ENCODE measurements around the gene FLT4. TPM values are rescaled to one million over a fixed set of nuclear protein-coding genes. Genes with fewer than 3 reads are reported as not detected.

FLT4 gene
- total and polyA plus RNA-seq, 9 of the 15 experiments (the other 6 are each of a cell fraction or from before 2014, with no cell fraction given), result 0.01 to 0.42 (median 0.14) TPM; not detected in 2

- TF ChIP-seq ZNF280B (CRISPR knock-in tag; IDR thresholded peaks at IDR 0.05), result no peak
- TF ChIP-seq, protein P1, sequence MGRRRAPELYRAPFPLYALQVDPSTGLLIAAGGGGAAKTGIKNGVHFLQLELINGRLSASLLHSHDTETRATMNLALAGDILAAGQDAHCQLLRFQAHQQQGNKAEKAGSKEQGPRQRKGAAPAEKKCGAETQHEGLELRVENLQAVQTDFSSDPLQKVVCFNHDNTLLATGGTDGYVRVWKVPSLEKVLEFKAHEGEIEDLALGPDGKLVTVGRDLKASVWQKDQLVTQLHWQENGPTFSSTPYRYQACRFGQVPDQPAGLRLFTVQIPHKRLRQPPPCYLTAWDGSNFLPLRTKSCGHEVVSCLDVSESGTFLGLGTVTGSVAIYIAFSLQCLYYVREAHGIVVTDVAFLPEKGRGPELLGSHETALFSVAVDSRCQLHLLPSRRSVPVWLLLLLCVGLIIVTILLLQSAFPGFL (CRISPR knock-in tag; IDR thresholded peaks at IDR 0.05), result no peak
- TF ChIP-seq CBFB (CRISPR knock-in tag; IDR thresholded peaks at IDR 0.05), result peak; percentile 26; the same call in 1 of the 2 replicates
- no peak for TF ChIP-seq ATF3 (IDR thresholded peaks at IDR 0.05)
- no peak for TF ChIP-seq ATF3 (CRISPR knock-in tag; conservative IDR thresholded peaks at IDR 0.05)
- no peak for TF ChIP-seq ZNF76 (CRISPR knock-in tag; IDR thresholded peaks at IDR 0.05; ENCODE audit: borderline replicate concordance)
- no peak for TF ChIP-seq HNRNPK (IDR thresholded peaks at IDR 0.05; ENCODE audit: low read depth, low read length, poor library complexity, severe bottlenecking)
- no peak for TF ChIP-seq U2AF2 (optimal IDR thresholded peaks at IDR 0.05; ENCODE audit: low read depth, low read length)
- TF ChIP-seq KDM2B (CRISPR knock-in tag; IDR thresholded peaks at IDR 0.05), result no peak
- TF ChIP-seq PHB2 (IDR thresholded peaks at IDR 0.05; ENCODE audit: low read depth), result no peak
- TF ChIP-seq DPF2 (IDR thresholded peaks at IDR 0.05), result no peak
- TF ChIP-seq RBFOX2 (IDR thresholded peaks at IDR 0.05; ENCODE audit: low read depth, low read length), result no peak
- TF ChIP-seq, protein P2, sequence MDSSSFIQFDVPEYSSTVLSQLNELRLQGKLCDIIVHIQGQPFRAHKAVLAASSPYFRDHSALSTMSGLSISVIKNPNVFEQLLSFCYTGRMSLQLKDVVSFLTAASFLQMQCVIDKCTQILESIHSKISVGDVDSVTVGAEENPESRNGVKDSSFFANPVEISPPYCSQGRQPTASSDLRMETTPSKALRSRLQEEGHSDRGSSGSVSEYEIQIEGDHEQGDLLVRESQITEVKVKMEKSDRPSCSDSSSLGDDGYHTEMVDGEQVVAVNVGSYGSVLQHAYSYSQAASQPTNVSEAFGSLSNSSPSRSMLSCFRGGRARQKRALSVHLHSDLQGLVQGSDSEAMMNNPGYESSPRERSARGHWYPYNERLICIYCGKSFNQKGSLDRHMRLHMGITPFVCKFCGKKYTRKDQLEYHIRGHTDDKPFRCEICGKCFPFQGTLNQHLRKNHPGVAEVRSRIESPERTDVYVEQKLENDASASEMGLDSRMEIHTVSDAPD (CRISPR knock-in tag; IDR thresholded peaks at IDR 0.05), result no peak
- TF ChIP-seq GATAD2A (IDR thresholded peaks at IDR 0.05), result no peak
- TF ChIP-seq, protein P3, sequence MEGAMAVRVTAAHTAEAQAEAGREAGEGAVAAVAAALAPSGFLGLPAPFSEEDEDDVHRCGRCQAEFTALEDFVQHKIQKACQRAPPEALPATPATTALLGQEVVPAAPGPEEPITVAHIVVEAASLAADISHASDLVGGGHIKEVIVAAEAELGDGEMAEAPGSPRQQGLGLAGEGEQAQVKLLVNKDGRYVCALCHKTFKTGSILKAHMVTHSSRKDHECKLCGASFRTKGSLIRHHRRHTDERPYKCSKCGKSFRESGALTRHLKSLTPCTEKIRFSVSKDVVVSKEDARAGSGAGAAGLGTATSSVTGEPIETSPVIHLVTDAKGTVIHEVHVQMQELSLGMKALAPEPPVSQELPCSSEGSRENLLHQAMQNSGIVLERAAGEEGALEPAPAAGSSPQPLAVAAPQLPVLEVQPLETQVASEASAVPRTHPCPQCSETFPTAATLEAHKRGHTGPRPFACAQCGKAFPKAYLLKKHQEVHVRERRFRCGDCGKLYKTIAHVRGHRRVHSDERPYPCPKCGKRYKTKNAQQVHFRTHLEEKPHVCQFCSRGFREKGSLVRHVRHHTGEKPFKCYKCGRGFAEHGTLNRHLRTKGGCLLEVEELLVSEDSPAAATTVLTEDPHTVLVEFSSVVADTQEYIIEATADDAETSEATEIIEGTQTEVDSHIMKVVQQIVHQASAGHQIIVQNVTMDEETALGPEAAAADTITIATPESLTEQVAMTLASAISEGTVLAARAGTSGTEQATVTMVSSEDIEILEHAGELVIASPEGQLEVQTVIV (CRISPR knock-in tag; IDR thresholded peaks at IDR 0.05; ENCODE audit: borderline replicate concordance), result no peak
- TF ChIP-seq TAL1 (IDR thresholded peaks at IDR 0.05), result peak; percentile 41
- TF ChIP-seq, protein P4, sequence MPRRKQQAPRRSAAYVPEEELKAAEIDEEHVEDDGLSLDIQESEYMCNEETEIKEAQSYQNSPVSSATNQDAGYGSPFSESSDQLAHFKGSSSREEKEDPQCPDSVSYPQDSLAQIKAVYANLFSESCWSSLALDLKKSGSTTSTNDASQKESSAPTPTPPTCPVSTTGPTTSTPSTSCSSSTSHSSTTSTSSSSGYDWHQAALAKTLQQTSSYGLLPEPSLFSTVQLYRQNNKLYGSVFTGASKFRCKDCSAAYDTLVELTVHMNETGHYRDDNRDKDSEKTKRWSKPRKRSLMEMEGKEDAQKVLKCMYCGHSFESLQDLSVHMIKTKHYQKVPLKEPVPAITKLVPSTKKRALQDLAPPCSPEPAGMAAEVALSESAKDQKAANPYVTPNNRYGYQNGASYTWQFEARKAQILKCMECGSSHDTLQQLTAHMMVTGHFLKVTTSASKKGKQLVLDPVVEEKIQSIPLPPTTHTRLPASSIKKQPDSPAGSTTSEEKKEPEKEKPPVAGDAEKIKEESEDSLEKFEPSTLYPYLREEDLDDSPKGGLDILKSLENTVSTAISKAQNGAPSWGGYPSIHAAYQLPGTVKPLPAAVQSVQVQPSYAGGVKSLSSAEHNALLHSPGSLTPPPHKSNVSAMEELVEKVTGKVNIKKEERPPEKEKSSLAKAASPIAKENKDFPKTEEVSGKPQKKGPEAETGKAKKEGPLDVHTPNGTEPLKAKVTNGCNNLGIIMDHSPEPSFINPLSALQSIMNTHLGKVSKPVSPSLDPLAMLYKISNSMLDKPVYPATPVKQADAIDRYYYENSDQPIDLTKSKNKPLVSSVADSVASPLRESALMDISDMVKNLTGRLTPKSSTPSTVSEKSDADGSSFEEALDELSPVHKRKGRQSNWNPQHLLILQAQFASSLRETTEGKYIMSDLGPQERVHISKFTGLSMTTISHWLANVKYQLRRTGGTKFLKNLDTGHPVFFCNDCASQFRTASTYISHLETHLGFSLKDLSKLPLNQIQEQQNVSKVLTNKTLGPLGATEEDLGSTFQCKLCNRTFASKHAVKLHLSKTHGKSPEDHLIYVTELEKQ (CRISPR knock-in tag; IDR thresholded peaks at IDR 0.05), result no peak
Measured at GRCh38 chr5:180668835-180669596, 19.6 kb upstream of the FLT4 start (continued).
